Stimulated activated naive CD4-positive, alpha-beta T cell (primary cell): ENCODE data around the gene VLDLR.

Experiments
- DNase-seq, 6 experiments: peaks; one replicate each; lab custom pipeline; 2025; lab: John Stamatoyannopoulos, UW

VLDLR gene

GRCh38 chr9:2621722-2622460 is at the start of gene VLDLR:
Gene VLDLR (plus strand): TSS chr9:2621787. CDS start chr9:2622190, 403 bp downstream.
- no peak for DNase-seq

- DNase-seq = no peak
These were observed 47.4 kb upstream of the VLDLR start for GRCh38 chr9:2574203-2574602.

GRCh38 chr9:2576631-2577030 is 45.0 kb upstream of the VLDLR start:
- no peak for DNase-seq

GRCh38 chr9:2583308-2584013 is 38.1 kb upstream of the VLDLR start:
- no peak for DNase-seq

- DNase-seq = no peak
These were observed 29.6 kb upstream of the VLDLR start for GRCh38 chr9:2591967-2592366.

DNA sequence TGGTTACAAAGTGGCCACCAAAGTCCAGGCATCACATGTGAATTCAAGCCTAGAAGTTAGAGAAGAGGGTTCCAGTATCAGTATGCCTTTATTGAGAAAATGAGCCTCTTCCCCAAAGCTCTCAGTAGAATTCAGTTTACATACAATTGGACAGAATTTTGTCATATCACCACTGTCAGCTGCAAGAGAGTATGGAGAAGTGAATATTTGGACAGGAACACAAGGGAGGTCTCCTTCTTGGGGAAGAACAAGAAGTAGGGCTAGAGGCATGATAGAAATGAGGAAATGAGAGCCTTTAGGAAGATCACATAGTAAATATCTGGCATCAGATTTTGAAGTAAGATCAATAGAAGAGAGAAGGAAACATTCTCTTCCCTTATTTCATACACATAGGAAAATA is 27.8 kb upstream of the VLDLR start:
- no peak for DNase-seq

GRCh38 chr9:2595973-2596372 is 25.6 kb upstream of the VLDLR start:
- no peak for DNase-seq

GRCh38 chr9:2597483-2597882 is 24.1 kb upstream of the VLDLR start:
- DNase-seq = no peak

GRCh38 chr9:2599896-2600295 is 21.7 kb upstream of the VLDLR start:
- DNase-seq = no peak

DNA sequence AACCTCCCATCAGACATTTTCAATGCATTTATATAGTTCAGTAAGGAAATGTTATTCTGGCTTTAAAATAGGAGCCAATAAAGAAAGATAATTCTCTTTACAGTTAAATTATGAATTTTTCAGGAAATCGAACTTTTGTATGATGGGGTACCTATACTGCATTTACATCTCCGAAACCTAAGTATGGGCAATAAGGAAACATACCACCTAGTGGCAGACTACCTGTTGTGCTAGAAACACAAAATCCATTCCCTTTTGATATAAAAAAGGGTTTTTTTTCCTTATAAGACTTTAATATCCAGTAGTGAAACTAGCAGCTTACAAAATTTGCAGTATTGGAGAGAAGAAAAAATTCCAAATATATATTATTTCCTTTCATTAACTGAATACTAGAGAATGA is 21.3 kb upstream of the VLDLR start:
- DNase-seq = no peak

GRCh38 chr9:2601785-2602378 is 19.7 kb upstream of the VLDLR start:
- DNase-seq = no peak

GRCh38 chr9:2602704-2603116 is 18.9 kb upstream of the VLDLR start:
- no peak for DNase-seq

- DNase-seq = no peak
These were observed 18.0 kb upstream of the VLDLR start for GRCh38 chr9:2603621-2604020.

GRCh38 chr9:2605246-2605645 is 16.3 kb upstream of the VLDLR start:
- DNase-seq = no peak

DNA sequence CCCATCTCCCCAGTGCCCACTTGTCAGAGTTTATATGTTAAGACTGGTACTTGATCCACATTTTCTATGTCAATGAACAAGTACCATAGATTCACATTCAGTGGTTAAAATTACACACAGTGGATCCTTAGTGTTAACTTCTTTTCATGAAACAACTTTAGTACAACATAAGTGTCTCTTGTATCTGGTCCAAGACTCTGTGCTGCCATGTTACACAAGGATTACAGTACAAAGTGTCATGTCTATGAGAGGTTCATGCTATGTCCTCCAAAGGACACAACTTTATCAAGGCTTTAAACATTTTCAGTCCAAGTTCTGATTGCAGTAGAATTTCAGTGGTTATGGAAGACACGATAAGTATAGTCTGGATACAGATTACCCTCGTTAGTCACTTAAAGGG is 13.3 kb upstream of the VLDLR start:
- no peak for DNase-seq

DNA sequence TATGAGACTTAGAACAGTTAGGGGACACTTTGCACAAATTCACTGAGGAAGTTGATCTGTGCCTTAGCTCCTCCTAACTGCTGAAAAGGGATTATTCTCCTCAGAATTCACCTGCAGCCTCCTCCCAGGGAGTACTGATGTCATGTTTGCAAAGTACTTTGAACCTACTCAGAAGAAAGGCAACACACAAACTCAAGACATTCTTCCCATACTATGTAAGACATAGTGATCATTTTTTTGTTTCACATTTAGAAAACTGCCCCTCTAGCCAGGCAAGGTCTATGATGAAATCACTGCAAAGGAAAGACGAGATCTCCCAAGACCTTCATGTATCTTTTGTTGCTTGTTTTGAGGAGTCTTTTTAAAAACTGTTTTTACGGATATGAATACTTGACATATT is 10.6 kb upstream of the VLDLR start:
- no peak for DNase-seq

DNA sequence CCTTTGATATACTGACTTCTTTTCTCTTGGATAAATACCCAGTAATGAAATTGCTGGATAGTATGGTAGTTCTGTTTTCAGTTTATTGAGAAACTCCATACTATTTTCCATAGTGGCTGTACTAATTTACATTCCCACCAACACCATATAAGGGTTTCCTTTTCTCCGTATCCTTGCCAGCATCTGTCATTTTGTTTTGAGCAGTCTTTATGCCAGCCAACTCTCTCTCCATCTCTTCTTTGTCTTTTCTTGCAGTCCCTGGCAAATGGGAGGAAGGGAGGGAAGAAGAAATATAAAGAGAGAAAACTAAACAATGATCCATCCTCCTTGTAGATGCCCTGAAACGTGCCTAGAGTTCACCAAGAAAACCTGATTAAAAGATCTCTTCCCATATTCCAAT is 9.6 kb upstream of the VLDLR start:
- DNase-seq = no peak

GRCh38 chr9:2613730-2614271 is 7.8 kb upstream of the VLDLR start:
- no peak for DNase-seq

DNA sequence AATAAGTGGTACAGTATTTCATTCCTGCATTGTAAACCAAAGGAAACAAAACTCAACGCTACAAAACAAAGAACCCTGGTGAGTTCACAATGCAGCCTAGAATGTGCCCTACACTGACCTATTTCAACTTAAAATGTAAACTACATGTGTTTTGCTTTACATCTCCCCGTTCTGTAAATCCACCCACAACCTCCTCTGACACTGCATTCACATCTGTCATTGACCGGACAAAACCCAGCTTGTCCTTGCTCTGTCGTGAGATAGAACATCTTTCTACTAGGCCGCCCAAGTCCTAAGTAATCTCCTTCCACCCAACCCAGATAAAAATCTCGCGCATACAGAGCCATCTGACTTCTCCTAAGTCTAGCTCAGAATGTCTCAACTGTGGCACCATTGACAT is 6.1 kb upstream of the VLDLR start:
- DNase-seq = no peak

DNA sequence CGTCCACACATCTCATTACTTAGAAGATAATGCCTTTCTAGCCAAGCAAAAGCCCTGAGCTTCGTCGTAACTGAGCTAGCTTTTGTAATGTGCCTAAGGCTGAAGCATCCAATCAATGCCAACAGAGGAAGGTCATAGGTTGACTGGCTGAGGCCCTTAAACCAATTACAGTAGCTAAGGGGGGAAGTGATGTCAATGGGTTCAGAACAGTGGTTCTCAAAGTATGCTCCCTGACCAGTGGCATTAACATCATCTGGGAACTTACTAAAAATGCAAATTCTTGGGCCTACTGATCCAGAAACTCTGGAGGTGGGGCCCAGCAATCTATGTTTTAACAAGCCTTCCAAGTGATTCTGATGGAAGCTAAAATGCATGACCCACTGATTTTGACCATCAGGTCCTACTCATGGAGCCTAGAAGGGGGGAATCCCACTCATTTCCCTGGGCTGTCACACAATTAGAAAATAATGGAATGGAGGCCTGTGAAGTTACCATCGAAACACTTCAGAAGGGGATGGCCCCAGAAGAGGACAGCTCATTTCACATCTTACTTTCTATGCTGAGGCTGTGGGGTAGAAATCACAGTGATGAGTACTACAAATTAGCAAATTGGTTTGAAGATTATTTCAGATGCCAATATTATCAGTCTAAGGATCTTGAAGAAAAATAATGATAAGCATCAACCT is 4.8 kb upstream of the VLDLR start:
- DNase-seq = no peak

DNA sequence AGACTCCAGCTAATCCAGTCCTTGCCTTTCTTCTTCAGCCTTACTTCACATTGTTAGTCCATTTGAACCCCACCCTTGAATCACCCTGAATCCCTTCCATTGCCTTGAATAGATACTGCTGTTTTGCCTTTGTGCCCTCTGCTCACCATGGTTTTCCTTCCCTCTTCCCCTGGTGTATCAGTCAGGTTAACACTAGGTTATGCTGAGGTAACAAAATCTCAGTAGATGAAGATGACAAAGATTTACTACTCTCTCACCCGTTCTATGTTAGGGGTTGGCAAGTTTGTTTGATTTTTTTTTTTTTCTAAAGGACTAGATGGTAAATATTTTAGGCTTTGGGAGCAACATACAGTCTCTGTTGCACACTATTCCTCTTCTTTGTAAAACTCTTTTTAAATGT is 3.3 kb upstream of the VLDLR start:
- DNase-seq = no peak

- DNase-seq = no peak
These were observed 467 bp upstream of the VLDLR start for GRCh38 chr9:2620919-2621721.
